ENCODE data around the gene DYRK1A. TPM values are rescaled to one million over a fixed set of nuclear protein-coding genes. Genes with fewer than 3 reads are reported as not detected.
"Not testable (repeated sequence)": the region's sequence is repeated elsewhere in the genome, so short reads cannot be mapped to it uniquely, and the experiment has no call there.

Gene DYRK1A
- total RNA-seq, 2 donors from 2014 or later = 57.5 to 57.7 TPM

- DNase-seq = no peak
- H3K9me3 ChIP-seq = no peaks in the 10 kb centered on the region
- no peak overlapping the region for H3K4me3 ChIP-seq
- no peaks in the 10 kb centered on the region for H3K27me3 ChIP-seq
- no peaks in the 10 kb centered on the region for H3K4me1 ChIP-seq
- H3K36me3 ChIP-seq = no peaks in the 10 kb centered on the region
- intact Hi-C loops (cut with DNase I) = no loop called here
- no peak for TF ChIP-seq CTCF (IDR thresholded peaks at IDR 0.05)
- no peak overlapping the region for H3K27ac ChIP-seq
- no peak overlapping the region for H3K9ac ChIP-seq (ENCODE audit: low read depth in 2 of 2, low read length in 2 of 2)
Measured at GRCh38 chr21:37520801-37521200, 154.2 kb downstream of the DYRK1A start.

DNA sequence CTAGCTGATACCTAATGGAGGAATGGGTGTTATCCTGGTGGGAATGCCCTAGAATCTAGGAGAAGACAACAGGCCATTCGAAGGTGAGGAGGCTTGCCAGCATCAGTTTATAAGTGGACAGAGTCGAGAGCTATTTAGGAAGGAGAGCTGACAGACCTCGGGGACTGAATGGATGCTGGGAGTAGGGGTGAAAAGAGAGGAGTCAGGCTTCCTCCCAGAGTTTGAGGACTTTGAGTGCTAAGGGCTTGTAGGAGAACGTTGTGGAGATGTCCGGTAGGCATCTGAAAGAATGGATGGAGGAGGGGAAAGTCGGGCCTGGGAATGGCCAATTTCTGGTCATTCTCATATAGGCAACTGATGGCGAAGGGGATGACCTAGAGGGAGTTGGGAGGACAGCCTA is 155.1 kb downstream of the DYRK1A start:
- no peak for DNase-seq
- H3K36me3 ChIP-seq = no peaks in the 10 kb centered on the region
- H3K9ac ChIP-seq (ENCODE audit: low read depth in 2 of 2, low read length in 2 of 2) = no peak overlapping the region
- intact Hi-C loops (cut with DNase I) = no loop called here
- H3K4me1 ChIP-seq = no peaks in the 10 kb centered on the region
- no peak overlapping the region for H3K4me3 ChIP-seq
- no peak for TF ChIP-seq CTCF (IDR thresholded peaks at IDR 0.05)
- no peak overlapping the region for H3K27ac ChIP-seq
- no peaks in the 10 kb centered on the region for H3K27me3 ChIP-seq
- no peaks in the 10 kb centered on the region for H3K9me3 ChIP-seq

- TF ChIP-seq CTCF (IDR thresholded peaks at IDR 0.05) = no peak
- no peak overlapping the region for H3K9ac ChIP-seq (ENCODE audit: low read depth in 2 of 2, low read length in 2 of 2)
- H3K4me1 ChIP-seq = no peaks in the 10 kb centered on the region
- no peak for DNase-seq
- intact Hi-C loops (cut with DNase I) = no loop called here
- H3K9me3 ChIP-seq = no peaks in the 10 kb centered on the region
- no peak overlapping the region for H3K4me3 ChIP-seq
- no peaks in the 10 kb centered on the region for H3K27me3 ChIP-seq
- H3K27ac ChIP-seq = no peak overlapping the region
- H3K36me3 ChIP-seq = no peaks in the 10 kb centered on the region
Measured at GRCh38 chr21:37522641-37523295, 156.2 kb downstream of the DYRK1A start.

- H3K9ac ChIP-seq (ENCODE audit: low read depth in 2 of 2, low read length in 2 of 2); intact Hi-C loops (cut with DNase I); H3K4me1 ChIP-seq; H3K36me3 ChIP-seq; H3K27ac ChIP-seq; H3K4me3 ChIP-seq; DNase-seq; H3K27me3 ChIP-seq; H3K9me3 ChIP-seq: not testable (repeated sequence)
Measured at GRCh38 chr21:37524944-37525343, 158.4 kb downstream of the DYRK1A start.

DNA sequence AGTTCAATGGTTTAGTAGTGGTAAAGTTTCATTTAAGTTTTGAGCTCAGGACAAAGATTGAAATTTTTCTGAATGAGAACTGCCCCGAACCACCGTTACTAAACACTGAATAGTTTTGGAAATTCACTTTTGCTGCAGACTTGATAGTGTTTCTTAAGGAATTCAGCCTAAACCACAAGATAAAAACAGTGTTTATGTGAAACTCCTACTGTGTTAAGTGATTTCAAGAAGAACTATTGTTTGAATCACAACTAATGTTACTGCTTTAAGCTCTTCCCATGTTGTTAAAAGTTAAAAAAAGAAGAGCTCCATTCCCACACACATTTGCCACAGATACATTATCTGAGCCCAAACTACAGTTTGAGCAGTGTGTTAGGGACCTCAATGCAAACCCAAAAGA is 159.2 kb downstream of the DYRK1A start:
- Histone ChIP-seq H3K36me3 (no peaks in the 10 kb centered on the region), H3K9me3 (no peaks in the 10 kb centered on the region), H3K4me3 (no peak overlapping the region), H3K4me1 (no peaks in the 10 kb centered on the region), H3K9ac (ENCODE audit: low read depth in 2 of 2, low read length in 2 of 2) (no peak overlapping the region), H3K27ac (no peak overlapping the region), H3K27me3 (no peaks in the 10 kb centered on the region)
- intact Hi-C loops (cut with DNase I) = no loop called here
- DNase-seq = no peak
- no peak for TF ChIP-seq CTCF (IDR thresholded peaks at IDR 0.05)

DNA sequence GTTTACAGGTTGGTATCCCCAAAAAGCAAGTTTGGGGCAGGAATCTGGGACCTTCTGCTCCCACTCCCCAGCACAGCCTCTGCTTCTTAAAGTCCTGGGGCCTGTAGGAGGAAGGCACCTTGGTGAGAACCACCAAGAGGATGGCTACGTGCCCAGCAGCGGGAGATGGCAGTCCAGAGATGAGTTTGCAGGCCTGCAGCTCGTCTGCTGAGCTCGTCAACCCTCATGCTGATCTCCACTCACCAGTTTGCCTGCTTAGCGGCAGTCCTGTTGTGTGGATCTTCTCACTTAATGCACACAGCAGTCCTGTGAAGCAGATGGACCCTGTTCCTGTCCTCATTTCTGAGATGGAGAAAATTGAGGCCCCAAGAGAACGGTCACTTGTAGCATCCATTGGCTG is 160.5 kb downstream of the DYRK1A start:
- Histone ChIP-seq H3K4me3 (no peak overlapping the region), H3K27ac (no peak overlapping the region), H3K9ac (ENCODE audit: low read depth in 2 of 2, low read length in 2 of 2) (no peak overlapping the region), H3K9me3 (no peaks in the 10 kb centered on the region), H3K27me3 (no peaks in the 10 kb centered on the region), H3K4me1 (no peaks in the 10 kb centered on the region), H3K36me3 (no peaks in the 10 kb centered on the region)
- DNase-seq = no peak
- TF ChIP-seq CTCF (IDR thresholded peaks at IDR 0.05) = no peak
- intact Hi-C loops (cut with DNase I) = no loop called here
